IPS-NIHi7 (cell line): ENCODE data around the gene KRT17.
"Not testable (repeated sequence)": the region's sequence is repeated elsewhere in the genome, so short reads cannot be mapped to it uniquely, and the experiment has no call there.

ENCODE experiments used
- DNase-seq: peaks from one replicate; pipeline ENCODE4 v3.0.0; 2012; ENCODE audit warnings: mixed read lengths; ENCODE audit errors: extremely low spot score

Gene KRT17

GRCh38 chr17:41634639-41635038 lies 10.3 kb upstream of the KRT17 start:
- DNase-seq: no peak

- DNase-seq: no peak
These were observed 9.3 kb upstream of the KRT17 start for GRCh38 chr17:41633556-41634199.

- no peak for DNase-seq
These were observed 8.2 kb upstream of the KRT17 start for GRCh38 chr17:41632482-41633105.

- DNase-seq: no peak
These were observed 7.5 kb upstream of the KRT17 start for GRCh38 chr17:41631898-41632285.

- DNase-seq: no peak
These were observed 6.9 kb upstream of the KRT17 start for GRCh38 chr17:41631025-41631897.

- no peak for DNase-seq
These were observed 5.7 kb upstream of the KRT17 start for GRCh38 chr17:41629826-41630670.

- no peak for DNase-seq
These were observed 4.9 kb upstream of the KRT17 start for GRCh38 chr17:41629316-41629715.

- DNase-seq: not testable (repeated sequence)
These were observed 4.4 kb upstream of the KRT17 start for GRCh38 chr17:41628621-41629255.

GRCh38 chr17:41628073-41628370 lies 3.6 kb upstream of the KRT17 start:
- not testable (repeated sequence) for DNase-seq

- DNase-seq: no peak
These were observed 3.1 kb upstream of the KRT17 start for GRCh38 chr17:41627316-41628072.

GRCh38 chr17:41626914-41627295 lies 2.5 kb upstream of the KRT17 start:
- not testable (repeated sequence) for DNase-seq

GRCh38 chr17:41626028-41626913 lies 1.9 kb upstream of the KRT17 start:
- DNase-seq: not testable (repeated sequence)

- no peak for DNase-seq
These were observed 1.2 kb upstream of the KRT17 start for GRCh38 chr17:41625602-41626001.

GRCh38 chr17:41623184-41623861 lies 1.1 kb downstream of the KRT17 start:
- not testable (repeated sequence) for DNase-seq

GRCh38 chr17:41622340-41623183 lies 1.8 kb downstream of the KRT17 start:
- not testable (repeated sequence) for DNase-seq

- no peak for DNase-seq
These were observed 2.5 kb downstream of the KRT17 start for GRCh38 chr17:41621916-41622315.

- not testable (repeated sequence) for DNase-seq
These were observed 2.9 kb downstream of the KRT17 start for GRCh38 chr17:41621435-41621817.
